Measurements from ENCODE around the gene MYOCD. TPM values are rescaled to one million over a fixed set of nuclear protein-coding genes. Genes with fewer than 3 reads are reported as not detected.

Gene MYOCD
- total RNA-seq, 1 donor = under 0.01 TPM

DNA sequence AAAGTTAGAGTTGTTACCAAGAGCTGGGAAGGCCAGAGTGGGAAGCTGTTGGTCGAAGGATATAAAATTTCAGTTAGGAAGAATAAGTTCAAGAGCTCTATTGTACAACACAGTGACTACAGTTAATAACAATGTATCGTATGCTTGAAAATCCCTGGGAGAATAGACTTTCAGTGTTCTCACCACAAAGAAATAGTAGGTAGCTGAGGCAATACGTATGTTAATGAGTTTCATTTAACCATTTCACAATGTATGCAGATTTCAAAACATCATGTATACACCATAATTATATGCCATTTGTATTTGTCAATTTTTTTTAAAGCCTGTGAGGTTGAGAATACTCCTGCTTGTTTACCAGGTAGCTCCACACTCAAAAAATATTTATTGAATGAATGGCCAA lies 41.5 kb upstream of the MYOCD start:
- no peak for DNase-seq (ENCODE audit: insufficient read length, low spot score, missing footprints)
- Histone ChIP-seq H3K79me2 (ENCODE audit: insufficient read depth, low read length) (no peaks in the 10 kb centered on the region), H3K9me3 (ENCODE audit: low read depth, low read length) (no peaks in the 10 kb centered on the region), H3K27ac (ENCODE audit: low read depth, low read length) (peak overlapping the region; percentile 40), H3K4me1 (ENCODE audit: insufficient read depth, low read length) (peaks cover 30% of the 10 kb centered on the region), H3K27me3 (ENCODE audit: insufficient read depth, low read length) (no peaks in the 10 kb centered on the region), H3K36me3 (ENCODE audit: insufficient read depth, low read length) (no peaks in the 10 kb centered on the region), H3K4me2 (ENCODE audit: insufficient read depth, low read length) (no peak overlapping the region), H3K4me3 (ENCODE audit: insufficient read depth, low read length) (no peak overlapping the region), H2AFZ (ENCODE audit: low read length) (no peak overlapping the region), H4K20me1 (ENCODE audit: insufficient read depth, low read length) (no peaks in the 10 kb centered on the region)
- TF ChIP-seq, protein P1, sequence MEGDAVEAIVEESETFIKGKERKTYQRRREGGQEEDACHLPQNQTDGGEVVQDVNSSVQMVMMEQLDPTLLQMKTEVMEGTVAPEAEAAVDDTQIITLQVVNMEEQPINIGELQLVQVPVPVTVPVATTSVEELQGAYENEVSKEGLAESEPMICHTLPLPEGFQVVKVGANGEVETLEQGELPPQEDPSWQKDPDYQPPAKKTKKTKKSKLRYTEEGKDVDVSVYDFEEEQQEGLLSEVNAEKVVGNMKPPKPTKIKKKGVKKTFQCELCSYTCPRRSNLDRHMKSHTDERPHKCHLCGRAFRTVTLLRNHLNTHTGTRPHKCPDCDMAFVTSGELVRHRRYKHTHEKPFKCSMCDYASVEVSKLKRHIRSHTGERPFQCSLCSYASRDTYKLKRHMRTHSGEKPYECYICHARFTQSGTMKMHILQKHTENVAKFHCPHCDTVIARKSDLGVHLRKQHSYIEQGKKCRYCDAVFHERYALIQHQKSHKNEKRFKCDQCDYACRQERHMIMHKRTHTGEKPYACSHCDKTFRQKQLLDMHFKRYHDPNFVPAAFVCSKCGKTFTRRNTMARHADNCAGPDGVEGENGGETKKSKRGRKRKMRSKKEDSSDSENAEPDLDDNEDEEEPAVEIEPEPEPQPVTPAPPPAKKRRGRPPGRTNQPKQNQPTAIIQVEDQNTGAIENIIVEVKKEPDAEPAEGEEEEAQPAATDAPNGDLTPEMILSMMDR (IDR thresholded peaks at IDR 0.05; ENCODE audit: extremely low read depth, low read depth, low read length) = no peak

DNA sequence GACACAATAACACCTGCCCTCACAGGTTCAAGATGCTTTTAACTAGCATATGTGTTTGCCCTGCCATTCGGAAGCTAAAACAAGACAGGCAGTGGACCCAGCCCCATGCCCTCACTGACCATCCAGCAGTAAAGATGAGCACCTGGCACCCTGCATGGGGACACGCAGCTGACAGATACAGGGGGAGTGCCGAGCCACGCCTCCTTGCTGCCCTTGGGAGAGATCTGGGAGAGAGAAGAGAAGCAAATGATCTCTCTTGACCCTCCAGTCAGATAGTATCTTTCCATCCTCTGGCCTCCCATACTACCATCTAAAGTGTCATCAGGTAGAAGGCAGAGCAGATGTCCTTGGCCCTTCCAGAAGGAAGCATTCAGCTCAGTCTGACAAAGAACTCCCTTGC lies 40.6 kb upstream of the MYOCD start:
- H3K9me3 ChIP-seq (ENCODE audit: low read depth, low read length) = no peaks in the 10 kb centered on the region
- no peak overlapping the region for H3K4me3 ChIP-seq (ENCODE audit: insufficient read depth, low read length)
- H4K20me1 ChIP-seq (ENCODE audit: insufficient read depth, low read length) = no peaks in the 10 kb centered on the region
- H3K36me3 ChIP-seq (ENCODE audit: insufficient read depth, low read length) = no peaks in the 10 kb centered on the region
- no peak overlapping the region for H2AFZ ChIP-seq (ENCODE audit: low read length)
- no peaks in the 10 kb centered on the region for H3K27me3 ChIP-seq (ENCODE audit: insufficient read depth, low read length)
- H3K79me2 ChIP-seq (ENCODE audit: insufficient read depth, low read length) = no peaks in the 10 kb centered on the region
- TF ChIP-seq, protein P1 (IDR thresholded peaks at IDR 0.05; ENCODE audit: extremely low read depth, low read depth, low read length) = no peak
- H3K4me2 ChIP-seq (ENCODE audit: insufficient read depth, low read length) = no peak overlapping the region
- H3K27ac ChIP-seq (ENCODE audit: low read depth, low read length) = no peak overlapping the region
- peaks cover 21% of the 10 kb centered on the region for H3K4me1 ChIP-seq (ENCODE audit: insufficient read depth, low read length)
- DNase-seq (ENCODE audit: insufficient read length, low spot score, missing footprints) = no peak

DNA sequence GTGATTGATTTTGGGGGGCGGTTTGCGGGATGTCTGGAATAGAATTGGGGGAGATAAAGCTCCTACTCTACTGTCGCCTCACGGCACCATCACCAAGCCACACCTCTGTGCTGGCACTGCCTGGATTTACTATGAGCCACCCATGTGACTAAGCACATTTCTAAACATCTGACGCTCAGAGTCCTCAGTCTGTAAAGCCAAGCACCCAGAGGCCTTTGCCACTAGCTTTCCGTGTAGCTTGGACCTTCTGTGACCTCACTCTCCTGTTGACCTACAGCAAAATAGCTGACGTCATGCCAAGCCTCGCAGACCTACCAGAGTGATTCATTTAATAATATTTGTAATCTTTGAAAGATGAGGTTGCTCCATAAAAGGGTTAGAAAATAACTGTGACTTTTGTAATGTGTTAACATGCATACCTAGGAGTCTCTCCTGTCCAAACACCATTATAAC lies 38.5 kb upstream of the MYOCD start:
- H3K36me3 ChIP-seq (ENCODE audit: insufficient read depth, low read length) = no peaks in the 10 kb centered on the region
- no peaks in the 10 kb centered on the region for H3K27me3 ChIP-seq (ENCODE audit: insufficient read depth, low read length)
- H4K20me1 ChIP-seq (ENCODE audit: insufficient read depth, low read length) = no peaks in the 10 kb centered on the region
- H3K9me3 ChIP-seq (ENCODE audit: low read depth, low read length) = no peaks in the 10 kb centered on the region
- H3K27ac ChIP-seq (ENCODE audit: low read depth, low read length) = peak overlapping the region; percentile 92
- TF ChIP-seq, protein P1 (IDR thresholded peaks at IDR 0.05; ENCODE audit: extremely low read depth, low read depth, low read length) = no peak
- H3K4me1 ChIP-seq (ENCODE audit: insufficient read depth, low read length) = peaks cover 15% of the 10 kb centered on the region
- H3K4me2 ChIP-seq (ENCODE audit: insufficient read depth, low read length) = peak overlapping the region; percentile 51
- no peaks in the 10 kb centered on the region for H3K79me2 ChIP-seq (ENCODE audit: insufficient read depth, low read length)
- H2AFZ ChIP-seq (ENCODE audit: low read length) = no peak overlapping the region
- H3K4me3 ChIP-seq (ENCODE audit: insufficient read depth, low read length) = no peak overlapping the region
- peak; percentile 78 for DNase-seq (ENCODE audit: insufficient read length, low spot score, missing footprints)

DNA sequence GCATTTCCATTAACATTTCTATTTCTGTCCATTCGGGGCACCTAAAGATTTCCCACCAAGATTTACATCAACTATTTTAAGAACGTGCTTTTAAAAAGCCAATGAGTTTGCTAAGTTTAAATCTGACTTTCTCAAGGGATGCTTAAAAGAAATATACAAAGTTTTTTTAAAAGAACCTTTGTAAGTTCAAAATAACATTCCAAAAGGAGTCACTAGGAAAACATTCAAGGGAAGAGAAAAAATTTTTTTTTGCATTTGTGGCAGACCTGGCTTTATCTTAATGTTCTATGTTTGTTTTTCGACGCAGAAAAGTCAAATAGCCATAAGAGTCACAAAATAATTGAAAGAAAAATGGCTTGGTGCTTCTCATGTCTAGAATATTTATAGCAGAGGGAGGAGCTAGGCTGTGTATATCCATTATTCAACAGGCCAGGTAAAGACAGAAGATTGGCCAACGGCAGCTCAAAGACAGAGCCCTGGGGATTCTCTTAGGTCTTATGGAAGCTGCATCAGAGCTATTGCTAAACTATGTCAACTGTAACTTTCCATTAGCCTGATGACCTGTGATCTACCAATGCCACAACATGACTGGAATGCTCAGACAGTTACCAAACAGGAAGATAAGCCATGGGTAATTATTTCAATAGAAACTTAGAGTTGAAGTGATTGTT lies 37.8 kb upstream of the MYOCD start:
- TF ChIP-seq, protein P1 (IDR thresholded peaks at IDR 0.05; ENCODE audit: extremely low read depth, low read depth, low read length) = no peak
- peak overlapping the region; percentile 92 for H3K27ac ChIP-seq (ENCODE audit: low read depth, low read length)

More for the DNA sequence above, 37.8 kb upstream of the MYOCD start:
- Histone ChIP-seq H4K20me1 (ENCODE audit: insufficient read depth, low read length) (no peaks in the 10 kb centered on the region), H3K79me2 (ENCODE audit: insufficient read depth, low read length) (no peaks in the 10 kb centered on the region), H2AFZ (ENCODE audit: low read length) (peak overlapping the region; percentile 45), H3K36me3 (ENCODE audit: insufficient read depth, low read length) (no peaks in the 10 kb centered on the region), H3K9me3 (ENCODE audit: low read depth, low read length) (no peaks in the 10 kb centered on the region), H3K27me3 (ENCODE audit: insufficient read depth, low read length) (no peaks in the 10 kb centered on the region), H3K4me1 (ENCODE audit: insufficient read depth, low read length) (peaks cover 15% of the 10 kb centered on the region), H3K4me2 (ENCODE audit: insufficient read depth, low read length) (peak overlapping the region; percentile 51), H3K4me3 (ENCODE audit: insufficient read depth, low read length) (no peak overlapping the region)
- no peak for DNase-seq (ENCODE audit: insufficient read length, low spot score, missing footprints)
